Endometrial microvascular endothelial cells (primary cell): ENCODE measurements around the gene STK38. TPM values are rescaled to one million over a fixed set of nuclear protein-coding genes. Genes with fewer than 3 reads are reported as not detected.
"Not testable (repeated sequence)": the region's sequence is repeated elsewhere in the genome, so short reads cannot be mapped to it uniquely, and the experiment has no call there.

ENCODE experiments used
- in situ Hi-C: cut with HindIII; loops from 2 replicates; pipeline ENCODE4 v1.10.0; 2017; ENCODE audit warnings: low sequenced_read_pairs, low pct_unique_long_range_greater_than_20kb; ENCODE audit errors: inconsistent ontology term
- total RNA-seq: library from RNA; depleted of rRNA; stranded (reverse); fragments of >200 nt; gene quantifications from one replicate; pipeline ENCODE4 v1.2.3, GENCODE V29; 2015; ENCODE audit errors: inconsistent ontology term

STK38 gene
- total RNA-seq, 1 donor from 2014 or later: 22.5 TPM

DNA sequence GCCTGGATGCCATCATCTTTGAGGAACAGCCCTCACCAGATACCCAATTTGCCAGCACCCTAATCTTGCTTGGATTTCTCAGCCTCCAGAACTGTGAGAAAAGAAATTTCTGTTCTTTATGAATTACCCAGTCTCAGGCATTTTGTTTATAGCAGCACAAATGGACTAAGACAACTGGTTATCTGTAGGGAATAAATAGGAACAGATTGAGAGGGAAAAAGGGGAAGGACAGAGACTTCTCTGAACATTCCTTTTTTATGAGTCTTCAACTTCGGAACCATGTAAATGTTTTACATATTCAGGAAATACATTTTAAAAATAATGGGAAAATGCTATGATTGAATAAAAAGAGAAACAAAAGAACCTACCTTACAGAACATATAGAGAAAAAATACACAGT lies 83.6 kb downstream of the STK38 start:
- in situ Hi-C loops: no loop called here

DNA sequence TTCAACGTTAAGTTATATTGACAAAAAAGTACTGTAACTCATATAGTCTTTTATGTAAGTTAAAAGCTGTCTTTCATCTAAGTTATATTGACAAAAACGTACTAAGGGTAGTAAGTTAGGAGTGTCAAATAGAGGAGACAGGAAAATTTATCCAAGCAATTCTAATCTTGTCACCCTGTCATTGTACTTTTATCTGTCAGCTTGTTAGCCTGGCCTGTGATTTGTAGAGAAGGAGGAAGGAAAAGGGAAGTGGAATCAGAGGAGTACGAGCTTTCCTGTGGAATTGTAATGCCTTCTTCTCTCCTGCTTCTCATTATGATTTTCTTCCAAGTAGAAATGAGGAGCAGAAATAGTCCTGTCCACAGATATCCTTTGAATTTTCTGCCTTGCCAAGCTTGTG lies 85.6 kb downstream of the STK38 start:
- in situ Hi-C loops: no loop called here

DNA sequence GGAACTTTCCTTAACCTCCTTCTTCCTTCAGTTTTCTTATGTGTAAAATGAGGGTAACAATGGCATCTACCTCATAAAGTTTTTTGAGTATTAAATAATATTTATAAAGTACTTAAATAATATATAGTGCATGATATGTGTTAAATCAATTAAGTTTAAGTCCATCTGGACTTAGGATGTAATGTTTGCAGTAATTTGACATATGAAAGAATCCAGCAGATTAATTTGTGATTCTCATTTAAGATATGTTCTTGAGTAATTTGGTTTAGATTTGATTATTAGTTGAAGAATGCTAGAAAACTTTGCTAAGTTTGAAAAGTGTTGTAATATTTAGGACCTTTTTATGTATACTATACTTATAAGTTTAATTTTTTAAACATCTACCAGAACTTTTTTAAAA lies 86.4 kb downstream of the STK38 start:
- in situ Hi-C loops: no loop called here

DNA sequence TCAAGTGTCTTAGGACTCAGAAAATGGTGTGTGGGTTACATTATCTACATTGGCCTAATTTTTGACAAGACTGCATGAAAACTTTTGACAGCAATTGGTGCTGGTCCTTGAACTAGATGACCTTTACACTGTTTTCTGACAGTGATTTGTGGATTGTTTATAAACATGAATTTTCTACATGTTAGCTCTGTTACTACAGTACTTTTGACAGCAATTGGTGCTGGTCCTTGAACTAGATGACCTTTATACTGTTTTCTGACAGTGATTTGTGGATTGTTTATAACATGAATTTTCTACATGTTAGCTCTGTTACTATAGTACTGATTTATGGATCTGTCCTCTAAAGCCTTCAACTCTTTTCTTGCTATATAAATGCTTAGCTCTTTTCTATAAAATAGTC lies 87.8 kb downstream of the STK38 start:
- in situ Hi-C loops: no loop called here

DNA sequence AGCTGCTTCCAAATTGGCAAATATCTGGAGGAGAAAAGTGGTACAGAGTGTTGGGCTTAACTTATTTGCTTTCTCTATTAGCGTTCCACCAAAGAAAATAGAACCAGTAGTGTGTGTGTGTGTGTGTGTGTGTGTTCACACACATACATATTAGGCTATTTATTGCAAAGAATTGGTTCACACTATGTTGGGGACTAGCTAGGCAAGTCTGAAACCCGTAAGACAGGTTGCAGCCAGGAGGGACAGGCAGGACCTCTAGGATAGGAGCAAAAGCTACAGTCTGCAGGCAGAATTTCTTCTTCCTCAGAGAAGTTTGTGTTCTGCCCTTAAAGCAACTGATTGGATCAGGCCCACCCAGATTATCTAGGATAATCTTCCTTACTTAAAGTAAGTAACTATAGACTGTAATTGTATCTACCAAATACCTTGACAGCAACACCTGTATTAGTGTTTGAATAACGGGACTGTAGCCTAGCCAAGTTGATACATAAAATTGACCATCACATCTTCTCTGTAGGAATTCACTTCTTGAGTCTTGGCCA lies 91.7 kb downstream of the STK38 start:
- in situ Hi-C loops: no loop called here

DNA sequence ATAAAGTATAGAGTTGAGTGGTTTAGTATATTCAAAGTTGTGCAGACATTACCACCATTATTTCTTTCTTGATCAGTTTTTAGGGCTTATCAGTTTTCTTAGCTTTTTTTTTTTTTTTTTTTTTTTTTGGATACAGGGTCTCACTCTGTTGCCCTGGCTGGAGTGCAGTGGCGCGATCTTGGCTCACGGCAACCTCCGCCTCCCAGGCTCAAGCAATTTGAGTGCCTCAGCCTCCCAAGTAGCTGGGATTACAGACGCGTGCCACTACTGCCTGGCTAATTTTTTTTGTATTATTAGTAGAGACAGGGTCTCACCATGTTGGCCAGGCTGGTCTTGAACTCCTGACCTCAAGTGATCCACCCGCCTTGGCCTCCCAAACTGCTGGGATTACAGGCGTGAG lies 94.4 kb downstream of the STK38 start:
- in situ Hi-C loops: not testable (repeated sequence)

DNA sequence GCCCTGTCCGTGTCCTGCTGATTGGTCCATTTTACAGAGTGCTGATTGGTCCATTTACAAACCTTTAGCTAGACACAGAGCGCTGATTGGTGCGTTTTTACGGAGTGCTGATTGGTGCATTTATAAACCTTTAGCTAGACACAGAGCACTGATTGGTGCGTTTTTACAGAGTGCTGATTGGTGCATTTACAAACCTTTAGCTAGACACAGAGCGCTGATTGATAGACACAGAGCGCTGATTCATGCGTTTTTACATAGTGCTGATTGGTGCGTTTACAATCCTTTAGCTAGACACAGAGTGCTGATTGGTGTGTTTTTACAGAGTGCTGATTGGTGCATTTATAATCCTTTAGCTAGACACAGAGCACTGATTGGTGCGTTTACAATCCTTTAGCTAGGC lies 98.1 kb downstream of the STK38 start:
- in situ Hi-C loops: loop anchor here (10.0 kb wide), 1 partner anchor 56 kb away; no protein-coding TSS in a partner anchor

DNA sequence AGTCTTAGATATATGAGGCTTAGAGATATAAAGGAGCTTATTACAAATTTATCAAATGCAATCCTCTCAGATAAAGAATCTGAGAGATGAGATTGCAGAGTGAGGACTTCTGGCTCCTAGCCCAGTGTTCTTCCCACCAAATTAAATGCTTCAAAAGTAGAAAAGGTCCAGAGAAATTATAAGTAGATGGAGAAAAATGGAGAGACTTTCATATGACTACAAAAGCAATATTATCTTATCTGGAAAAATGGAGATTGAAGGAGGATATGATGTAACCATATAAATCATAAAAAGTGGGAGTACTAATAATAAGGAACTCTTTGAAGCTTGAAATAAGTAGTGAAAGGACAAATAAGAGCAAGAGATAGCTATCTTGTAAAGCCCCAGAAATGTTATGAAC lies 101.7 kb downstream of the STK38 start:
- in situ Hi-C loops: loop anchor here (10.0 kb wide), 1 partner anchor 59 kb away; no protein-coding TSS in a partner anchor

DNA sequence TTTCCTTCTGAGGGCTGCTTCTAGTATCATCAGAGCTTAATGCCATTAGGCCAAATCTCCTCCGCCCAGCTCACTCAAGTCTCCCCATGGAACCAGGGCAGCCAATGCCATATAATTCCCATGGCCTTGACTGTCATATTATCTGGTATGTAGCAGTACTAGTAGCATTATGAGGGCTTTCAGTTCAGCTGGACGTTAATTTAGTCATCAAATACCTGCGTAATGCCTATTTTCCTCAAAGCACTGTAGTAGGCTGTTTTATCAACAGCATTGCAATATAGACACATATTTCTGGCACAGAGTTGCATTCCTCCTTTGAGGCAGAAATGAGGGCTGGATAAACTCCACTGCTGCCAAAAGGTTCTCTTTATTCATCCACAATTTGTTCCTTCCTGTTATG lies 102.8 kb downstream of the STK38 start:
- in situ Hi-C loops: loop anchor here (10.0 kb wide), 1 partner anchor 60 kb away; no protein-coding TSS in a partner anchor

Other genes with a start within 250 kb of the STK38 start
- gene BNIP5, start 210.6 kb downstream of the STK38 start, total RNA-seq: not detected
- gene ETV7, start 159.8 kb downstream of the STK38 start, total RNA-seq: 1.8 TPM
- gene PXT1, start 104.6 kb downstream of the STK38 start, total RNA-seq: not detected
- gene KCTD20, start 104.5 kb downstream of the STK38 start, total RNA-seq: 65.1 TPM
- 147 TPM for gene SRSF3, start 46.9 kb upstream of the STK38 start, total RNA-seq
- 307 TPM for gene CDKN1A, start 131.2 kb upstream of the STK38 start, total RNA-seq
- not detected for gene RAB44, start 150.3 kb upstream of the STK38 start, total RNA-seq